Neutrophil (primary cell): ENCODE results near the gene CDC123.
"Not testable (repeated sequence)": the region's sequence is repeated elsewhere in the genome, so short reads cannot be mapped to it uniquely, and the experiment has no call there.

Source experiments
- H3K27ac ChIP-seq: fragments of 200-600 bp; sonication (generic); 2 replicates; pipeline ENCODE4 v1.5.1; 2016; ENCODE audit warnings: mild to moderate bottlenecking, moderate library complexity
- H3K27me3 ChIP-seq: fragments of 200-600 bp; sonication (generic); 2 replicates; pipeline ENCODE4 v1.6.0; 2016; ENCODE audit warnings: mild to moderate bottlenecking
- H3K36me3 ChIP-seq: fragments of 200-600 bp; sonication (generic); 2 replicates; pipeline ENCODE4 v1.5.1; 2017
- H3K4me1 ChIP-seq, 2 experiments: fragments of 200-600 bp in 1 of 2; sonication (generic) in 1 of 2; 1 replicate in 1 of 2; 2 replicates in 1 of 2; pipeline versions ENCODE4 v1.5.1 to v1.6.1; 2013 to 2016; ENCODE audit warnings: low read depth in 1 of 2, low read length in 1 of 2, mild to moderate bottlenecking in 1 of 2, moderate library complexity in 1 of 2; ENCODE audit not compliant: control insufficient read depth in 1 of 2, insufficient read depth in 1 of 2
- H3K4me3 ChIP-seq, 2 experiments: fragments of 200-600 bp in 1 of 2; sonication (generic) in 1 of 2; 1 replicate in 1 of 2; 2 replicates in 1 of 2; pipeline ENCODE4 v1.5.1; 2013 to 2016; ENCODE audit warnings: low read depth in 1 of 2, low read length in 1 of 2, mild to moderate bottlenecking in 1 of 2, moderate library complexity in 1 of 2
- H3K9me3 ChIP-seq: fragments of 200-600 bp; sonication (generic); 2 replicates; pipeline ENCODE4 v1.5.1; 2016
- CTCF ChIP-seq: fragments of 200-600 bp; sonication (generic); IDR thresholded peaks from 2 replicates; pipeline ENCODE4 v1.5.1; 2016; ENCODE audit warnings: antibody characterized with exemption

Gene CDC123

GRCh38 chr10:12221323-12222298, 25.6 kb downstream of the CDC123 start:
- no peak for TF ChIP-seq CTCF
- peak overlapping the region; percentile 45 for H3K27ac ChIP-seq
- peaks cover 24 to 26% of the 10 kb centered on the region in 2 experiments for H3K4me1 ChIP-seq
- H3K36me3 ChIP-seq = peaks cover 24% of the 10 kb centered on the region
- H3K9me3 ChIP-seq = no peaks in the 10 kb centered on the region
- no peak overlapping the region for H3K4me3 ChIP-seq
- no peaks in the 10 kb centered on the region for H3K27me3 ChIP-seq

GRCh38 chr10:12225444-12225843, 29.5 kb downstream of the CDC123 start:
- peaks cover 1 to 4% of the 10 kb centered on the region in 2 experiments for H3K4me1 ChIP-seq
- TF ChIP-seq CTCF = no peak
- no peak overlapping the region for H3K4me3 ChIP-seq
- no peaks in the 10 kb centered on the region for H3K9me3 ChIP-seq
- H3K36me3 ChIP-seq = peaks cover 30% of the 10 kb centered on the region
- no peaks in the 10 kb centered on the region for H3K27me3 ChIP-seq
- H3K27ac ChIP-seq = no peak overlapping the region

- H3K27me3 ChIP-seq, H3K27ac ChIP-seq, H3K9me3 ChIP-seq, H3K4me3 ChIP-seq, H3K4me1 ChIP-seq: not testable (repeated sequence)
- peaks cover 39% of the 10 kb centered on the region for H3K36me3 ChIP-seq
Observed at GRCh38 chr10:12226438-12226837, 30.4 kb downstream of the CDC123 start.

GRCh38 chr10:12228851-12229250, 32.9 kb downstream of the CDC123 start:
- Histone ChIP-seq H3K4me1 (no peaks in the 10 kb centered on the region), H3K27ac (no peak overlapping the region), H3K4me3 (no peak overlapping the region), H3K27me3 (no peaks in the 10 kb centered on the region), H3K36me3 (peaks cover 45% of the 10 kb centered on the region), H3K9me3 (no peaks in the 10 kb centered on the region)
- TF ChIP-seq CTCF = no peak

- not testable (repeated sequence) for H3K27ac ChIP-seq, H3K9me3 ChIP-seq
- H3K36me3 ChIP-seq = peaks cover 77% of the 10 kb centered on the region
Observed at GRCh38 chr10:12234687-12235086, 38.7 kb downstream of the CDC123 start.

GRCh38 chr10:12235116-12235694, 39.2 kb downstream of the CDC123 start:
- no peaks in the 10 kb centered on the region for H3K9me3 ChIP-seq
- peaks cover 75% of the 10 kb centered on the region for H3K36me3 ChIP-seq
- no peak overlapping the region for H3K27ac ChIP-seq
- H3K27me3 ChIP-seq = no peaks in the 10 kb centered on the region
- no peak overlapping the region for H3K4me3 ChIP-seq
- peaks cover 2% of the 10 kb centered on the region in 2 experiments for H3K4me1 ChIP-seq
- no peak for TF ChIP-seq CTCF

More at GRCh38 chr10:12234687-12235086, 38.7 kb downstream of the CDC123 start:
- not testable (repeated sequence) for H3K27me3 ChIP-seq, H3K4me1 ChIP-seq, H3K4me3 ChIP-seq
